GM12878 (cell line): ENCODE measurements around the gene DMRTC2. TPM values are rescaled to one million over a fixed set of nuclear protein-coding genes. Genes with fewer than 3 reads are reported as not detected.

Experiments used
- ATAC-seq: fragments of 200-7000 bp; cut with Tn5 transposase; 3 replicates; pipeline ENCODE4 v1.9.1; 2020; ENCODE audit warnings: mild to moderate bottlenecking, moderate library complexity
- BruUV-seq: library from RNA; stranded (reverse); fragments of 400-500 nt; replicated peaks from 2 replicates; lab custom pipeline; 2021; lab: Mats Ljungman, UMichigan
- CTCF ChIA-PET: fragments of 300-600 bp; sonication (Branson Sonifier 250); formaldehyde crosslinking; extraction: SDS; loops from one replicate; lab custom pipeline; 2021; ENCODE audit warnings: inconsistent platforms; lab: Yijun Ruan, JAX
- POLR2A ChIA-PET: fragments of 350-600 bp; formaldehyde crosslinking; extraction: SDS; loops from one replicate; lab custom pipeline; 2021; ENCODE audit warnings: inconsistent platforms; lab: Charles Lee
- RAD21 ChIA-PET: fragments of 300-600 bp; sonication (Branson Sonifier 250); formaldehyde crosslinking; loops from one replicate; lab custom pipeline; 2023; ENCODE audit warnings: antibody characterized with exemption; ENCODE audit not compliant: unreplicated experiment; lab: Charles Lee
- SMC1A ChIA-PET: fragments of 300-600 bp; sonication (Branson Sonifier 250); formaldehyde crosslinking; loops from one replicate; lab custom pipeline; 2023; ENCODE audit not compliant: unreplicated experiment, uncharacterized antibody; lab: Charles Lee
- DNase-seq: peaks from one replicate; pipeline ENCODE4 v3.0.0-alpha.2; 2011; ENCODE audit warnings: low read depth, low spot score
- FAIRE-seq: peaks from 3 replicates; lab custom pipeline; 2011; peaks lifted over from hg19 to GRCh38; lab: Jason Lieb, UNC
- H2AFZ ChIP-seq: 2 replicates; pipeline ENCODE4 v1.6.0; 2011; ENCODE audit warnings: low read depth, low read length, control low read depth; ENCODE audit not compliant: control insufficient read depth
- H3K27ac ChIP-seq: 2 replicates; pipeline ENCODE4 v1.5.1; 2011; ENCODE audit warnings: control low read depth; ENCODE audit not compliant: control insufficient read depth, insufficient read depth
- H3K27me3 ChIP-seq, 2 experiments: replicated peaks in 1 of 2; 2 replicates each; pipeline versions ENCODE4 v1.6.0 to v1.6.1; 2011; ENCODE audit warnings: low read length in 1 of 2; ENCODE audit not compliant: control insufficient read depth in 2 of 2, insufficient read depth in 2 of 2
- H3K36me3 ChIP-seq, 2 experiments: 2 replicates each; pipeline ENCODE4 v1.5.1; 2011; ENCODE audit warnings: low read length in 1 of 2; ENCODE audit not compliant: control insufficient read depth in 2 of 2, insufficient read depth in 2 of 2
- H3K4me1 ChIP-seq: 2 replicates; pipeline ENCODE4 v1.6.1; 2011; ENCODE audit warnings: mild to moderate bottlenecking, low read length, moderate library complexity, mixed read lengths; ENCODE audit not compliant: control insufficient read depth, insufficient read depth
- H3K4me2 ChIP-seq: 2 replicates; pipeline ENCODE4 v1.6.0; 2011; ENCODE audit warnings: control low read depth; ENCODE audit not compliant: control insufficient read depth, insufficient read depth
- H3K4me3 ChIP-seq: fragments of 200-600 bp; sonication (generic); 2 replicates; pipeline ENCODE4 v1.5.1; 2016
- H3K79me2 ChIP-seq: 2 replicates; pipeline ENCODE4 v1.6.0; 2011; ENCODE audit warnings: low read length; ENCODE audit not compliant: control insufficient read depth, insufficient read depth
- H3K9ac ChIP-seq: 2 replicates; pipeline ENCODE4 v1.8.0; 2011; ENCODE audit warnings: low read length, control low read depth, mixed read lengths; ENCODE audit not compliant: control insufficient read depth, insufficient read depth
- H3K9me3 ChIP-seq: replicated peaks from 3 replicates; pipeline ENCODE4 v1.5.1; 2011; ENCODE audit warnings: mild to moderate bottlenecking, low read length; ENCODE audit not compliant: control insufficient read depth, insufficient read depth
- H4K20me1 ChIP-seq: 2 replicates; pipeline ENCODE4 v1.6.0; 2011; ENCODE audit not compliant: control insufficient read depth, insufficient read depth
- BCL11A ChIP-seq: IDR thresholded peaks from 2 replicates; pipeline ENCODE4 v1.6.1; 2011; ENCODE audit warnings: low read depth, low read length
- CREM ChIP-seq: IDR thresholded peaks from 2 replicates; pipeline ENCODE4 v1.6.1; 2014; ENCODE audit warnings: antibody characterized with exemption, low read depth
- E2F4 ChIP-seq: IDR thresholded peaks from 2 replicates; pipeline ENCODE4 v1.6.1; 2012; ENCODE audit warnings: low read depth, low read length, improper control_type of control experiment
- HSF1 ChIP-seq: fragments of 150-350 bp; IDR thresholded peaks from 2 replicates; pipeline ENCODE4 v1.6.1; 2014; ENCODE audit warnings: mild to moderate bottlenecking, low read depth, low read length
- KAT2A ChIP-seq: conservative IDR thresholded peaks from 2 replicates; pipeline ENCODE4 v1.6.1; 2011; ENCODE audit warnings: low read depth, low read length; ENCODE audit not compliant: control insufficient read depth
- POLR2AphosphoS5 ChIP-seq: IDR thresholded peaks from 2 replicates; pipeline ENCODE4 v1.6.1; 2011; ENCODE audit warnings: mild to moderate bottlenecking, low read length, inconsistent platforms
- SIN3A ChIP-seq: IDR thresholded peaks from 2 replicates; pipeline ENCODE4 v1.6.1; 2012; ENCODE audit warnings: low read depth, low read length, improper control_type of control experiment
- SIX5 ChIP-seq: IDR thresholded peaks from 2 replicates; pipeline ENCODE4 v1.6.1; 2011; ENCODE audit warnings: mild to moderate bottlenecking, low read depth, low read length, moderate library complexity; ENCODE audit not compliant: severe bottlenecking
- SKIL ChIP-seq: fragments of 450-650 bp; IDR thresholded peaks from 2 replicates; pipeline ENCODE4 v1.6.1; 2017; ENCODE audit warnings: mild to moderate bottlenecking, low read depth, inconsistent platforms; ENCODE audit not compliant: poor library complexity, severe bottlenecking
- SMC3 ChIP-seq: IDR thresholded peaks from 2 replicates; pipeline ENCODE4 v1.6.1; 2011; ENCODE audit warnings: low read length, improper control_type of control experiment, borderline replicate concordance
- ZNF207 ChIP-seq: fragments of 450-650 bp; IDR thresholded peaks from 2 replicates; pipeline ENCODE4 v1.6.1; 2014; ENCODE audit warnings: antibody characterized with exemption, mild to moderate bottlenecking, borderline replicate concordance
- ZSCAN29 ChIP-seq: fragments of 450-650 bp; IDR thresholded peaks from 2 replicates; pipeline ENCODE4 v1.6.1; 2017; ENCODE audit warnings: mild to moderate bottlenecking, moderate library complexity
- WGBS: methylation state at CpG from one replicate; pipeline ENCODE4 v1.1.6; 2016; ENCODE audit warnings: low lambda C conversion rate; ENCODE audit not compliant: insufficient replicate concordance, insufficient coverage; ENCODE audit errors: missing lambda C conversion rate; 5-methylcytosine and 5-hydroxymethylcytosine counted together
- in situ Hi-C: fragments of 300-500 bp; cut with MboI; formaldehyde crosslinking; loops from 9 replicates; pipeline ENCODE4 v1.14.3; 2018; ENCODE audit warnings: mixed read lengths
- intact Hi-C: fragments of 100-400 bp; cut with micrococcal nuclease; formaldehyde crosslinking; loops from one replicate; pipeline ENCODE4 v1.14.2; 2022; ENCODE audit not compliant: unreplicated experiment
- polyA plus RNA-seq, 11 experiments: library from polyadenylated mRNA; depleted of rRNA in 4 of 11; unstranded in 6 of 11; stranded (reverse) in 5 of 11; fragments of >200 nt; fragmentation: Nextera tagmentation in 4 of 11; fragmentation: Illumina TruSeq in 1 of 11; extraction: Ambion mirVana in 4 of 11; extraction: Trizol in 1 of 11; gene quantifications; 1 replicate in 1 of 11; 2 replicates in 10 of 11; pipeline versions ENCODE4 v1.2.1 to v1.2.3, GENCODE V29; 2011 to 2016; ENCODE audit warnings: inconsistent platforms in 2 of 11, missing spikeins in 2 of 11, low read depth in 1 of 11
- total RNA-seq, 4 experiments: library from RNA; depleted of rRNA in 3 of 4; stranded (reverse); fragments of >200 nt in 3 of 4; fragmentation: Illumina TruSeq in 1 of 4; extraction: Trizol in 1 of 4; gene quantifications; 2 replicates each; pipeline versions ENCODE4 v1.2.1 to v1.2.3, GENCODE V29; 2013 to 2021
- TF ChIP-seq, protein P1 (sequence below): fragments of 450-650 bp; IDR thresholded peaks from 2 replicates; pipeline ENCODE4 v1.6.1; 2018; ENCODE audit warnings: mild to moderate bottlenecking, low read depth, moderate library complexity; ENCODE audit not compliant: partially characterized antibody

Gene DMRTC2
- total and polyA plus RNA-seq, 10 of the 15 experiments (the other 5 are each of a cell fraction or from before 2014, with no cell fraction given), result not detected

- no peak for TF ChIP-seq CREM
- TF ChIP-seq HSF1, result no peak
- no peak for TF ChIP-seq POLR2AphosphoS5
- no peak for TF ChIP-seq KAT2A
- TF ChIP-seq ZSCAN29, result no peak
- TF ChIP-seq E2F4, result no peak
- TF ChIP-seq BCL11A, result no peak
- TF ChIP-seq SKIL, result no peak
- no peak for TF ChIP-seq SIX5
- no peak for TF ChIP-seq ZNF207
- no peak for TF ChIP-seq SIN3A
- no peak for TF ChIP-seq SMC3
- TF ChIP-seq, protein P1, sequence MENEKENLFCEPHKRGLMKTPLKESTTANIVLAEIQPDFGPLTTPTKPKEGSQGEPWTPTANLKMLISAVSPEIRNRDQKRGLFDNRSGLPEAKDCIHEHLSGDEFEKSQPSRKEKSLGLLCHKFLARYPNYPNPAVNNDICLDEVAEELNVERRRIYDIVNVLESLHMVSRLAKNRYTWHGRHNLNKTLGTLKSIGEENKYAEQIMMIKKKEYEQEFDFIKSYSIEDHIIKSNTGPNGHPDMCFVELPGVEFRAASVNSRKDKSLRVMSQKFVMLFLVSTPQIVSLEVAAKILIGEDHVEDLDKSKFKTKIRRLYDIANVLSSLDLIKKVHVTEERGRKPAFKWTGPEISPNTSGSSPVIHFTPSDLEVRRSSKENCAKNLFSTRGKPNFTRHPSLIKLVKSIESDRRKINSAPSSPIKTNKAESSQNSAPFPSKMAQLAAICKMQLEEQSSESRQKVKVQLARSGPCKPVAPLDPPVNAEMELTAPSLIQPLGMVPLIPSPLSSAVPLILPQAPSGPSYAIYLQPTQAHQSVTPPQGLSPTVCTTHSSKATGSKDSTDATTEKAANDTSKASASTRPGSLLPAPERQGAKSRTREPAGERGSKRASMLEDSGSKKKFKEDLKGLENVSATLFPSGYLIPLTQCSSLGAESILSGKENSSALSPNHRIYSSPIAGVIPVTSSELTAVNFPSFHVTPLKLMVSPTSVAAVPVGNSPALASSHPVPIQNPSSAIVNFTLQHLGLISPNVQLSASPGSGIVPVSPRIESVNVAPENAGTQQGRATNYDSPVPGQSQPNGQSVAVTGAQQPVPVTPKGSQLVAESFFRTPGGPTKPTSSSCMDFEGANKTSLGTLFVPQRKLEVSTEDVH, result no peak
- Histone ChIP-seq H3K27ac (no peak overlapping the region), H3K4me1 (no peaks in the 10 kb centered on the region; the same call in 1 of the 2 replicates), H2AFZ (no peak overlapping the region), H4K20me1 (no peaks in the 10 kb centered on the region), H3K36me3 (no peaks in the 10 kb centered on the region), H3K4me3 (no peak overlapping the region), H3K27me3 (no peaks in the 10 kb centered on the region), H3K79me2 (no peaks in the 10 kb centered on the region), H3K9ac (no peak overlapping the region), H3K9me3 (no peaks in the 10 kb centered on the region), H3K4me2 (no peak overlapping the region)
- ATAC-seq, result no peak
- SMC1A ChIA-PET, result no interaction called here
- RAD21 ChIA-PET, result no interaction called here
- POLR2A ChIA-PET, result interaction anchor here (0.6 kb wide), 1 partner anchor 56 kb away, joined by 4 read pairs; no protein-coding TSS in a partner anchor
- intact Hi-C loops (no loop called here), in situ Hi-C loops (no loop called here)
- WGBS, result 31% methylated on average over 4 of the region's 4 CpGs
- DNase-seq, result no peak
- no peak for FAIRE-seq
- no TSS peak for BruUV-seq
- CTCF ChIA-PET, result interaction anchor here (0.5 to 0.6 kb wide), 2 partner anchors 48 kb away, joined by 3 to 5 read pairs; no protein-coding TSS in a partner anchor
Measured at GRCh38 chr19:41801031-41801430, 43.8 kb upstream of the DMRTC2 start.
